Activated T-cell treated with anti-CD3 and anti-CD28 coated beads, Interleukin-2, amount 50 U/mL, for 24 hours (primary cell): ENCODE data around the gene MYEF2.

Experiments
- DNase-seq: peaks from one replicate; pipeline ENCODE4 v3.0.0-alpha.2; 2020
- H3K27ac Mint-ChIP-seq: 2 replicates; pipeline ENCODE4 v1.8.0; 2020; ENCODE audit warnings: mild to moderate bottlenecking, mixed read lengths
- H3K27me3 Mint-ChIP-seq: 2 replicates; pipeline ENCODE4 v1.8.0; 2020; ENCODE audit warnings: mixed read lengths
- H3K36me3 Mint-ChIP-seq: 2 replicates; pipeline ENCODE4 v1.8.0; 2020; ENCODE audit warnings: low read depth, mixed read lengths
- H3K4me1 Mint-ChIP-seq: 2 replicates; pipeline ENCODE4 v1.8.0; 2020; ENCODE audit warnings: low read depth, mixed read lengths
- H3K4me3 Mint-ChIP-seq: 2 replicates; pipeline ENCODE4 v1.8.0; 2020; ENCODE audit warnings: mild to moderate bottlenecking, moderate library complexity, mixed read lengths
- H3K9me3 Mint-ChIP-seq: 2 replicates; pipeline ENCODE4 v1.8.0; 2020; ENCODE audit warnings: mixed read lengths

MYEF2 gene, protein sequence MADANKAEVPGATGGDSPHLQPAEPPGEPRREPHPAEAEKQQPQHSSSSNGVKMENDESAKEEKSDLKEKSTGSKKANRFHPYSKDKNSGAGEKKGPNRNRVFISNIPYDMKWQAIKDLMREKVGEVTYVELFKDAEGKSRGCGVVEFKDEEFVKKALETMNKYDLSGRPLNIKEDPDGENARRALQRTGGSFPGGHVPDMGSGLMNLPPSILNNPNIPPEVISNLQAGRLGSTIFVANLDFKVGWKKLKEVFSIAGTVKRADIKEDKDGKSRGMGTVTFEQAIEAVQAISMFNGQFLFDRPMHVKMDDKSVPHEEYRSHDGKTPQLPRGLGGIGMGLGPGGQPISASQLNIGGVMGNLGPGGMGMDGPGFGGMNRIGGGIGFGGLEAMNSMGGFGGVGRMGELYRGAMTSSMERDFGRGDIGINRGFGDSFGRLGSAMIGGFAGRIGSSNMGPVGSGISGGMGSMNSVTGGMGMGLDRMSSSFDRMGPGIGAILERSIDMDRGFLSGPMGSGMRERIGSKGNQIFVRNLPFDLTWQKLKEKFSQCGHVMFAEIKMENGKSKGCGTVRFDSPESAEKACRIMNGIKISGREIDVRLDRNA

DNA sequence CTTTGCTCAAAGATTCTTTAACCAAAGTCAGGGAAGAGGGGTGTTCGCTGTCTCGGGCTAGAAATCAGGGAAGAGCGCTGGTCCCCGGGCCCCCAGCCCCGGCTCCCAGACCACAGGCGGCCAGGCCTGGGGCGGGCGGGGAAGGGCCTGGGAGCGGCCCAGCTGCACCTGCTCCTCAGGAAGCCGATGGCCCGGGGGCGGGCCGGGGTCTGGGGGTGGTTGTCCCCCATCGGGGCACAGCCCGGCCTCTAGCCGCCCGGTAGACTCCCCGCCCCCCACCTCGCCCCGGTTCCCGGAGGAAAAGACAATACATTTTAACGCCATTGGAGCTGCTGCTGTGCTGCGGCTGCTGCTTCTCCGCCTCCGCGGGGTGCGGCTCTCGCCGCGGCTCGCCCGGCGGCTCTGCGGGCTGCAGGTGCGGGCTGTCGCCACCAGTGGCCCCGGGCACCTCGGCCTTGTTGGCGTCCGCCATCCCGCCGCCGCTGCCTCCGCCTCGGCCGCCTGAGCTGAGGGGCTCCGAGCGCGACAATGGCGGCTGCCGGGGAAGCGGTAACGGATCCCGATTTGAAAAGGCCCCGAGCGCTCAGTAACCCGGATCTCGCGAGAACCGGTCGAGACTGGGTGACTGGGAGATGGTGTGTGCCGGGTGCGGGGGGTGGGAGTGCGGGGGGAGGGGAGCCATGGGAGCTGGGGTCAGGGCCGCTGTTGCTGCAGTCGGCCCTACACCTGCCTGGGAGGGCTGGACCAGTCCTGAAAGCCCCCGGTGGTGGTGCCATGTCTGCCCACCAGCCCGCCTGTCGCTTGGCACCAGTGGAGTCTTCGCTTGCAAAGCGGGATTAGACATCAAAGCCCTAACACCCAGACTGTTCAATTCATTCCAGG lies at the start of gene MYEF2:
MYEF2 (minus strand) TSS at position 530 of the 882 bp plus-strand sequence; CDS start at position 472, 58 bp downstream.
- Mint-ChIP-seq H3K4me3 (peak within 1 kb of the TSS; percentile 86), H3K27ac (peak within 1 kb of the TSS; percentile 92), H3K36me3 (peaks cover 3% of the 10 kb centered on the region), H3K27me3 (peaks cover 30% of the 10 kb centered on the region), H3K9me3 (peaks cover 3% of the 10 kb centered on the region), H3K4me1 (peaks cover 20% of the 10 kb centered on the region)
- DNase-seq: peak; percentile 76

DNA sequence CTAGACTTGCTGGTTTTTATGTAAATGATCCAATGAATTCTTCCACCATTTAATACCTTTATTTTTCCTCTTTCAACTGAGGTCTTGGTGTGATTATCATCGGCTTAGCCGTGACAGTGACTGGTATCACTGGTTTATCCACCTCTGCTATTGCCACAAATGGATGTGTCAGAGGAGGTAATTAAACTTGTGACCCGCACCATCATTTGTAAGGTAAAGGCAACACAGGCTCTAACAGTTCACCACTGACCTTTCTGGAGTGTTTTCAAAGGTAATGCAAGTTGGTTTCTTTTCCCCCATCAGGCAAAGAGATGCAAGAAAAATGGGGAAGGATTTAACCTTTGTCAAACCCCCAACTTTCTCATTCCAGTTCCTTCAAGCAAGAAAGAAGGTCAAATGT lies 47.7 kb upstream of the MYEF2 start:
- H3K27ac Mint-ChIP-seq: no peak overlapping the region
- H3K9me3 Mint-ChIP-seq: no peaks in the 10 kb centered on the region
- no peak for DNase-seq
- no peak overlapping the region for H3K4me3 Mint-ChIP-seq
- peaks cover 11% of the 10 kb centered on the region for H3K27me3 Mint-ChIP-seq
- H3K4me1 Mint-ChIP-seq: no peaks in the 10 kb centered on the region
- H3K36me3 Mint-ChIP-seq: no peaks in the 10 kb centered on the region

DNA sequence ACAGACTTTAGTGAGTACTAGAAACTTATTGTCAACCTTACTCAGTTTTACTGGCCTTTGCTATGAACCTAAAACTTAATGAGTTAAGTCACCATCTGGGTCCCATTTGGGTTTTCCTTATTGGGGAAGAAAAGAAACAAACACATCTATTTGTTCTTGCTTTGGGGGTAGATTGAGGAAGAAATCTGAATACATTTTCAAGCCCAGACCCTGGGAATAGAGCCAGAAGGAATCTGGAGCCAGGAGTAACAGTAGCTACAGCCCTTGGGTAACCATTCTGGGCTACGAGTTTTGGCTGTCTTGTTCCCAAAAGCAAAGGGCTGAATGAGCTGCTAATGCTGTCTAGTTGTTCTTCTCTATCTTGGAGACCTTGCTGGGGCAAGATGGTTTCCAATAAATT lies 44.5 kb upstream of the MYEF2 start:
- Mint-ChIP-seq H3K4me1 (no peaks in the 10 kb centered on the region), H3K27ac (no peak overlapping the region), H3K4me3 (no peak overlapping the region), H3K36me3 (no peaks in the 10 kb centered on the region), H3K9me3 (no peaks in the 10 kb centered on the region), H3K27me3 (peaks cover 8% of the 10 kb centered on the region)
- DNase-seq: no peak

DNA sequence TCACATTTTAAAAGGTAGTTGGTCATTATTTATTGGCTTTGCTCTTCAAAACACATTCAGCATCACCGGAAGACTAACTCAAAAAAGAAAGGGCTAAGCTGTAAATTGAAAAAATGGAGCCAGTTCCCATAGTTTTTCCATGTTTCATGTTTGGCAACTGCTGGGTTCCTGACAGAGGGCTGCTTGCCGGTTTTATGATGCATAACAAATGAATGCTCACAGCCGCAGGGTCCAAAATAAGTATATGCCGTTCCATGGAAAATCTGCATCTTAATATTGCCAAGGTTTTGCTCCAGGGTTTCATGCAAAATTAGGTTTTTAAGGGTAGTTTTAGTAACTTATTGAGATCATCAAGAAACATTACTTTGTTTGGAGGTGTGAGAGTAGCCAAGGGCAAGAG lies 43.8 kb upstream of the MYEF2 start:
- Mint-ChIP-seq H3K36me3 (no peaks in the 10 kb centered on the region), H3K27ac (no peak overlapping the region), H3K27me3 (peaks cover 8% of the 10 kb centered on the region), H3K4me1 (no peaks in the 10 kb centered on the region), H3K9me3 (no peaks in the 10 kb centered on the region), H3K4me3 (no peak overlapping the region)
- DNase-seq: no peak

DNA sequence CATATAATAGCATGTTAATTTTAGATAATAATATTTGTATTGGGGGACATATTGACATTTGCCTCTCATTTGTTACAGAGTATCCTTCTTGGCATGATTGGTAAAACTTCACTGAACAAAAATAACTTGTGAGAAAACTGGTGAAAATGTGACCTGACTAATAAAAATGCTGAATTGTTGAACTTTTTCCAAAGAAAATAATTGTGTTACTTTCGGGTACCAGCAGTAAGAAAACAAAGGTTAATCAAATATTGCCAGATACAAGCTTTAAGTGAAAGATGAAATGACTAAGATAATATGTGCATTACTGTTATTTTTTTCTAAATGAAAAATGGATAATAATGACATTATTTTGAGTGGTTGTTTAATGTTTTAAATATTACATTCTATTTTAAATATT lies 43.2 kb upstream of the MYEF2 start:
- H3K4me1 Mint-ChIP-seq: no peaks in the 10 kb centered on the region
- H3K36me3 Mint-ChIP-seq: no peaks in the 10 kb centered on the region
- no peaks in the 10 kb centered on the region for H3K9me3 Mint-ChIP-seq
- DNase-seq: no peak
- H3K4me3 Mint-ChIP-seq: no peak overlapping the region
- no peak overlapping the region for H3K27ac Mint-ChIP-seq
- H3K27me3 Mint-ChIP-seq: peaks cover 8% of the 10 kb centered on the region

DNA sequence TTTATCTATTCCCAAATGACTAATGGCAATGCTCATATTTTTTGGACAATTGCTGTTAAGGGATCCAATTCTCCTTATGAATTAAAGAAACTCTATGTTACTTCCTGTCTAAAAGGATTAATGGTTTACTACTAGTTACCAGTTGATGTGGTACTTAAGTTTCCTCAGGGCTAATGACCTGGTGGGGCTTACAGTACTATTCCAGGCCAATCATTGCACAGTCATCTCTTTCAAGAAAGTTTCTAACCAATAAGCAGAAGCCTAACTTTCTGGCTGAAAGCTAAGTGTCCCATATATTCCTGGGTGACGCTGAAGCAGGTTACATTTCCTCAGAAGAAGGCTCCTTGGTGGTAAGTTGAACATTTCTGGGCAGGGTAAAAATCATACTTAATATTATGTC lies 27.9 kb upstream of the MYEF2 start, which contains the start of gene SLC12A1:
SLC12A1 (plus strand) TSS at position 322 of the 400 bp plus-strand sequence. CDS start 1,418 bp downstream, outside the sequence.
- Mint-ChIP-seq H3K27ac (no peak within 1 kb of the TSS), H3K36me3 (no peaks in the 10 kb centered on the region), H3K9me3 (no peaks in the 10 kb centered on the region), H3K4me3 (no peak within 1 kb of the TSS), H3K27me3 (peaks cover 22% of the 10 kb centered on the region), H3K4me1 (no peaks in the 10 kb centered on the region)
- no peak for DNase-seq

DNA sequence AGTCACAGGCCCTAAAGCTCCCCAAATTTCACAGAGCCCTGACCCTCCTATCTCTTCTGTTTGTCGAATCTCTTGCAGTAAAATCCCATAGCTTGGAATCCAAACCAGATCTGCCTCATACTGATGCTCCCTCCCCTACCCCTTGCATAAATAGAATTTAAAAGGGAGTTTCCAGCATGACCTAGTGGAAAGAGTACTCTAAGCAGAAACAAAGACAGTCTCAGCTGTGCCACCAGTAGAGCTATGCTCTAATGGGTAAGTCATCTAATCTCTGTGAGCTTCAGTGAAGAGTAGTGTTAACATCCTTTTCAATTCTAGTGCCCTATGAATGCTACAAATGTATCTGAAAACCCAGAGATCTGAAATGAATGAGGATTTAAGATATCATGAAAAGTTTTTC lies 24.0 kb upstream of the MYEF2 start:
- Mint-ChIP-seq H3K27me3 (peaks cover 37% of the 10 kb centered on the region), H3K36me3 (no peaks in the 10 kb centered on the region), H3K4me1 (no peaks in the 10 kb centered on the region), H3K27ac (no peak overlapping the region), H3K9me3 (no peaks in the 10 kb centered on the region), H3K4me3 (no peak overlapping the region)
- no peak for DNase-seq

DNA sequence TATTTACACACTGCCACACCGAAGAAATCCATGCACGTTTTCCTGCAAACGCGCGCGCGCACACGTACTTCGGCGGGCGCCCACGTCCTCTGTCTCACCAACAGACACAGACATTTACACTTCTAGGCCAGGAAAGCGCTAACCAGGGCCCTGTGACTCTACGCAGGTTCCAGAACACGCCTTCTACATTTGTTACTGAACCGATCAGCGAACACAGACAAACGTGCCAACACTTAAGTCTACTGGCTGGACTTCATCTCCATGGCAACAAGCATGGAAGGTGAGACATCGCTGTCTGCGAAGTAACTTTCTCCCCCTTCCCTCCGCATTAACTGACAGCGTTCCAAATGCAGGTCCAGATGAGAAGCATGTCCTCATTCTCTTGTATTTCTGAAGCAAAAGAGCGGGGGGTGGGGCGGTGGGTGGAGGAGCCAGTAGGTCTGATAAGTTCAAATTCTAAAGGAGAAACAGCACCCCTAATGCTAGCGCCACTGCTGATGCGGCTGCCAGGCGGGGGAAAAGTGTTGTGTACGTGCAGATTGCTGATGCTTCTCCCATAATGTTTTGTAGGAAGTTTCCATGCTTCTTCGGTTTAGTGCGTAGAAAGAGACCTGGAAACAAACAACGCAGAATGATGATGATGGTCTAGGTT lies 13.6 kb upstream of the MYEF2 start, which contains the start of gene CTXN2:
CTXN2 (plus strand) TSS at position 92 of the 652 bp plus-strand sequence. CDS start 9,636 bp downstream, outside the sequence.
- Mint-ChIP-seq H3K27me3 (peaks cover 50% of the 10 kb centered on the region), H3K9me3 (peaks cover 2% of the 10 kb centered on the region), H3K4me3 (peak within 1 kb of the TSS; percentile 6), H3K27ac (no peak within 1 kb of the TSS), H3K36me3 (no peaks in the 10 kb centered on the region), H3K4me1 (peaks cover 3% of the 10 kb centered on the region)
- DNase-seq: no peak

DNA sequence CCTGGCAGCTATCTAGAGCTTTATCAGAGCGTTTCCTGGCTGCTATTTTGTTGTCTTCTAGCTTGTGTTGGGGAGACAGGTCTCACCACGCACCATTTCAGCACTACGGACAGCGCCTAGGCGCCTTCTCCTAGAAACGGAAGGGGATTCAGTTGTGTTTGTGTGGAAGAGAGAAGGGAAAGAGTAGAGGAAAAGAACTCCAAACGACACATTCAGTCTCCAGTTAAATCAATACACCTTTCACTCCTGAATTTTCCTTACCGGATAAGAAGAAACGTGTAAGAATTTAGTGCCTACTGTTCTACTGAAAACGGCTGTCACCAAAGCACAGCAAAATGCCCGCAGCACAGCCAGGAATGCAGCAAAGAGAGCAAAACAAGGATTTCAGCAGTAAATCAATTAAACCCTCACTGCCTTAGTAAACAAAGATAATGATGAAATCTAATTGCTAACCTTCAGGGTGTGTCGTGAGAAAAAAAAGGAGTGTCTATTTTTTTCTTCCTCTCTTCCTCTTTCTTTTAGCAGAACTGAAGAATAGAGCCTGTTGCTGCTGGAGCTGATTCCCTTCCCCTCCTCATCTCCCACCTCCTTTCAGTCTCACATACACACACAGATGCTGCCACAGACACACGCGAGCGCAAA lies 13.0 kb upstream of the MYEF2 start:
- Mint-ChIP-seq H3K9me3 (peaks cover 2% of the 10 kb centered on the region), H3K36me3 (no peaks in the 10 kb centered on the region), H3K27ac (no peak overlapping the region), H3K27me3 (peaks cover 51% of the 10 kb centered on the region), H3K4me3 (peak overlapping the region; percentile 6), H3K4me1 (peaks cover 3% of the 10 kb centered on the region)
- peak; percentile 42 for DNase-seq

DNA sequence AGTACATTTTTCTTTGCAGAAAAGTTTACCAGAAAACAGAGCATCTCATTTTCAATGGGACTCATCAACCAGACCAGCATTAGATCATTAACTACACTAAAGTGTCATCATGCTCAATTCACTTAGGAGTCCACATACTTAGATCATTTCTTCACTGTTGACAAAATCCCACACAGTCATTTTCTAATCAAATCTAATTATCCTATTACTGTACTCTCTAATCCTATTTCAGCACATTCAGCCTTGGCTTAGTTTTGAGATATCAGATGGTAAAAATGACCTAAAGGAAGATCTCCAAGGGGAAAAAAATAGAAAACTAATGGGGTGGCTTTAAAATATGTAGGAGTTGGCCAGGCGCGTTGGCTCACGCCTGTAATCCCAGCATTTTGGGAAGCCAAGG lies 8.2 kb upstream of the MYEF2 start:
- Mint-ChIP-seq H3K27me3 (peaks cover 39% of the 10 kb centered on the region), H3K4me3 (no peak overlapping the region), H3K4me1 (peaks cover under 1% of the 10 kb centered on the region), H3K36me3 (no peaks in the 10 kb centered on the region), H3K27ac (no peak overlapping the region), H3K9me3 (peaks cover under 1% of the 10 kb centered on the region)
- DNase-seq: no peak

DNA sequence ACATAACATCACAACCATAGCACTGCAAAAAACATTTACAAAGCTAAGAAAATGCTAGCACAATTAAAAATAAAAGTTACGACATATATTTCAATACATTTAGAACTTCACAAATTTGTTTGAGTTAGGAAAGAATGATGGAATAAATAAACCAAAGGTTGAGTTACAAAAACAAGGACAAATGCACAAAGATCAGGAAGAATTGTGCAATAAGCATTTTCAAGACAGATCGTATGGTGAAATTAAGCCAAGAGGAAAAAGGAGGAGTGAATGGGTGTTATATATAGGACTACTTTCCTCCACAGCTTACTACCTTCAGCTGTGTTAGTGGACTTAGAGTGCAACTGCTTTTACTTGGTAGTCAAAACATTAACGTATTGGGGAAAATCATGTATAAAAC lies 7.4 kb upstream of the MYEF2 start:
- DNase-seq: no peak
- Mint-ChIP-seq H3K27me3 (peaks cover 34% of the 10 kb centered on the region), H3K4me1 (no peaks in the 10 kb centered on the region), H3K4me3 (no peak overlapping the region), H3K9me3 (no peaks in the 10 kb centered on the region), H3K36me3 (no peaks in the 10 kb centered on the region), H3K27ac (no peak overlapping the region)

DNA sequence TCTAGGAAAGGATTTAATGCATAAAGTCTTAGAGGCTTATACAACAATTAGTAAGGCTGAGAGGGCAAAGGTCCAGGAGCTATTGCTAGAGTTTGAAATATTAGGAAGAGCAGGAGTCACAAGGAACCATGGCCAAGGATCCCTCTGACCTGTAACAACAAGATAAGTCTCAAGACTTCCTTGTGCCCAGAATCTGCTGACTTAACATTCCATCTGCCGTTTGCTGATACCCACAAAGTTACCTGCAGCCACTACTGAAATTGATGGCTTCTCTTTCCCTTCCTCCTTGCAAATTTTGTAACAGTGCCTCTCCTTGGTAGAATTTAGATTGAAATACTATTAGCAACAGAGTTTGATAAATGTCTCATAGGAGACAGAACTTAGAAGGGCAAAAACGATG lies 4.7 kb upstream of the MYEF2 start:
- Mint-ChIP-seq H3K27ac (no peak overlapping the region), H3K27me3 (peaks cover 35% of the 10 kb centered on the region), H3K4me1 (no peaks in the 10 kb centered on the region), H3K36me3 (no peaks in the 10 kb centered on the region), H3K9me3 (no peaks in the 10 kb centered on the region), H3K4me3 (no peak overlapping the region)
- DNase-seq: no peak

DNA sequence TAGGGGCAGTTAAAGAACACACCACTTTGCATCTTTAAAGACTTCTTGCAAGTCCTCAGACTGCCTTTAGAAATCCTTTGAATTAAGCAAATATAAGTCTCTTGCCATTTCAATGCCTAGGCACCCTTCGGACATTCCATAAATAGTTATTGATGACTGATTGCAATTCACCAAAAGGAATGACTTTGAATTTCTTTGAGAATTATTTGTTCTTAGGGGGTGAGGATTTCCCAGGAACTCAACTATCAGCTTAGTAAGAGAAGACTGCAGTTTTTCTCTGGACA lies 495 bp upstream of the MYEF2 start:
- Mint-ChIP-seq H3K27me3 (peaks cover 32% of the 10 kb centered on the region), H3K4me1 (peaks cover 20% of the 10 kb centered on the region), H3K4me3 (peak overlapping the region; percentile 55), H3K27ac (no peak overlapping the region), H3K9me3 (no peaks in the 10 kb centered on the region), H3K36me3 (peaks cover 3% of the 10 kb centered on the region)
- no peak for DNase-seq

DNA sequence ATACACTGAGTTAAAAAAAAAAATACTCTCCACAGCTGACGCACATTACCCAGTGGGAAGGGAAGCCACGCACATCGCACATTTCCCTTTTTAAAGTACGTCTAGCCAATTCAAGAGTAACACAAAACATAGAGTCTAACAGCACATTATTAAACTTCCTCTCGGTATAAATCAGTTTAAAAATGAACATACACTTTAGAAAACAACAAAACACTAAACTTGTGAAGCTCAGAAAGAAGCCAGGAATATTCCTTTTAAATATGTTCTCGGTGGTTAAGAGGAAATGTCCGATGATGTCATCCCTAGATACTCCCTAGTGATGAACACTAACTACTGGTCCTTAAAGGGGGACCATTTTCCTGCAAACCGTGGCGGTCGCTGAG lies 721 bp downstream of the MYEF2 start:
- Mint-ChIP-seq H3K9me3 (peaks cover 5% of the 10 kb centered on the region), H3K4me3 (peak overlapping the region; percentile 86), H3K27ac (peak overlapping the region; percentile 92), H3K27me3 (peaks cover 26% of the 10 kb centered on the region), H3K36me3 (peaks cover 3% of the 10 kb centered on the region), H3K4me1 (peaks cover 20% of the 10 kb centered on the region)
- DNase-seq: no peak
